Neural progenitor cell (in vitro differentiated cells): Measurements from ENCODE around the gene ABCA3.

Experiments used
- EZH2phosphoT487 ChIP-seq: fragments of 200-600 bp; sonication (generic); IDR thresholded peaks from 2 replicates; pipeline ENCODE4 v1.6.1; 2017; ENCODE audit warnings: antibody characterized with exemption
- TF ChIP-seq, protein P1 (sequence below): fragments of 200-600 bp; sonication (generic); IDR thresholded peaks from 2 replicates; pipeline ENCODE4 v1.5.1; 2017; ENCODE audit warnings: antibody characterized with exemption, mild to moderate bottlenecking

DNA sequence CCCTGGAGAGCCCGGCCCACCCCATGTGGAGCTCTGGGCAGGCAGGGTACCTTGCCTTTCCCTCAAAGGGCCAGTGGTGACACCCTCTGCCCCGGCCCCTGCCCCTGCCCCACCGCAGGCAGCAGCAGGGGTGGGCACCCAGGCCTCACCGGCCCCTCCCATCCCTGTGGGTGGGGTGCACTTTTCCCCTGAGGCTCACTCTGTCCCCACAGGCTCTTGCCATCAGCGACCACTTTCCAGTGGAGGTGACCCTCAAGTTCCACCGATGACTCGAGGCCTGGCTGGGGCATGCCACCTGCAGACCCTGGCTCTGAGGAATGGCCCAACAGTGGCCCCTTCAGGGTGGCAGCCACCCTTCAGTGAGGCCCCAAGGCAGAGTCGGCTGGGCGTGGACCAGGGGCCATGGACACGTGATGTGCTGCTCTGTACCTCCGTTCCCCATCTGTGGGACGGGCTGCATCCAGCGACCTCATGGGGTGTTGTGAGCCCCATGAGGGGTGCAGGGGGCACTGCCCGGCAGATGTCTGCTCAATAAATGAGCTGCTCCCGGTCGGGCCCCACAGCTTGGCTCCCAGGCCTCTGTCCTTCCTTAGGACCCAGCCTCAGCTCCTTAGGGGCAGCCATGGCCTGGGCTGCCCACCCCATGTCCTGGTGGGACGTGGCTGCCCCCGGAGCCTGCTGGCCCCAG is 102.2 kb downstream of the ABCA3 start:
- TF ChIP-seq, protein P1, sequence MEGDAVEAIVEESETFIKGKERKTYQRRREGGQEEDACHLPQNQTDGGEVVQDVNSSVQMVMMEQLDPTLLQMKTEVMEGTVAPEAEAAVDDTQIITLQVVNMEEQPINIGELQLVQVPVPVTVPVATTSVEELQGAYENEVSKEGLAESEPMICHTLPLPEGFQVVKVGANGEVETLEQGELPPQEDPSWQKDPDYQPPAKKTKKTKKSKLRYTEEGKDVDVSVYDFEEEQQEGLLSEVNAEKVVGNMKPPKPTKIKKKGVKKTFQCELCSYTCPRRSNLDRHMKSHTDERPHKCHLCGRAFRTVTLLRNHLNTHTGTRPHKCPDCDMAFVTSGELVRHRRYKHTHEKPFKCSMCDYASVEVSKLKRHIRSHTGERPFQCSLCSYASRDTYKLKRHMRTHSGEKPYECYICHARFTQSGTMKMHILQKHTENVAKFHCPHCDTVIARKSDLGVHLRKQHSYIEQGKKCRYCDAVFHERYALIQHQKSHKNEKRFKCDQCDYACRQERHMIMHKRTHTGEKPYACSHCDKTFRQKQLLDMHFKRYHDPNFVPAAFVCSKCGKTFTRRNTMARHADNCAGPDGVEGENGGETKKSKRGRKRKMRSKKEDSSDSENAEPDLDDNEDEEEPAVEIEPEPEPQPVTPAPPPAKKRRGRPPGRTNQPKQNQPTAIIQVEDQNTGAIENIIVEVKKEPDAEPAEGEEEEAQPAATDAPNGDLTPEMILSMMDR: no peak
- no peak for TF ChIP-seq EZH2phosphoT487
